Peyer's patch (tissue), 4 donors: ENCODE data around the gene BAIAP2L2. TPM values are rescaled to one million over a fixed set of nuclear protein-coding genes. Genes with fewer than 3 reads are reported as not detected.

Experiments used
- DNase-seq, 3 donors: peaks; one replicate each; pipeline ENCODE4 v3.0.0-alpha.2; 2017 to 2019
- H3K27ac ChIP-seq, 4 donors: fragments of 200-600 bp; sonication (generic); one replicate each; pipeline ENCODE4 v1.5.1; 2016 to 2019
- H3K27me3 ChIP-seq, 2 donors: fragments of 200-600 bp; sonication (generic); one replicate each; pipeline ENCODE4 v1.5.1; 2019
- H3K36me3 ChIP-seq, 3 donors: fragments of 200-600 bp; sonication (generic); one replicate each; pipeline ENCODE4 v1.5.1; 2016 to 2019
- H3K4me1 ChIP-seq, 4 donors: fragments of 200-600 bp; sonication (generic); one replicate each; pipeline ENCODE4 v1.5.1; 2016 to 2019
- H3K4me3 ChIP-seq, 4 donors: fragments of 200-600 bp; sonication (generic); 1 replicate in 3 of 4; 2 replicates in 1 of 4; pipeline ENCODE4 v1.5.1; 2016 to 2019; ENCODE audit warnings: mild to moderate bottlenecking in 1 of 4
- H3K9me3 ChIP-seq, 4 donors: fragments of 200-600 bp; sonication (generic); one replicate each; pipeline ENCODE4 v1.5.1; 2016 to 2019; ENCODE audit warnings: mild to moderate bottlenecking in 1 of 4
- POLR2A ChIP-seq, 2 donors: fragments of 450-650 bp; IDR thresholded peaks; one replicate each; pipeline ENCODE4 v1.5.1; 2017; ENCODE audit warnings: antibody characterized with exemption in 2 of 2, mild to moderate bottlenecking in 2 of 2, moderate library complexity in 2 of 2
- total RNA-seq, 4 donors: library from RNA; depleted of rRNA; stranded (reverse); fragments of >200 nt; gene quantifications; one replicate each; pipeline ENCODE4 v1.1.0, GENCODE V29; 2016
- TF ChIP-seq, protein P1 (sequence below), 6 experiments: fragments of 450-650 bp in 4 of 6; fragments of 200-600 bp in 2 of 6; sonication (generic) in 1 of 6; IDR thresholded peaks; one replicate each; pipeline ENCODE4 v1.5.1; 2017 to 2019; ENCODE audit warnings: antibody characterized with exemption in 6 of 6, mild to moderate bottlenecking in 3 of 6, moderate library complexity in 1 of 6

The BAIAP2L2 gene
- total RNA-seq, 4 donors from 2014 or later: 83.3 to 421 (median 306) TPM

DNA sequence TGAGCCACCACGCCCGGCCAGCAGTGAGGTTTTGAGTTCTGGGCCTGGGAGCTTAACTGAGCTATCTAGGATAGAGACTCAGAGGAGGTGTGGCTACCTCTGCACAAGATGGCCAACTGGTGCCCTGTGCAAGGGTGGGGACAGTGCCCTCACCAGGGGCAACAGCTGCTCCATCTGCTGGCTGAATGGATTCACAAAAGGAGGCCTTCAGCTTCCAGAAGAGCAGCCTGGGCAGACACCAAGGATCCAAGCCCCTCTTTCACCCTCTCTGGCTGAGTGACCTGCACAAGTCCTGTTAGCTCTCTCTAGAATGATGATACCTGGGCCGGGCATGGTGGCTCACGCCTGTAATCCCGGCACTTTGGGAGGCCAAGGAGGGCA is 33.5 kb upstream of the BAIAP2L2 start:
- Histone ChIP-seq H3K4me3 (no peak overlapping the region), H3K9me3 (no peaks in the 10 kb centered on the region), H3K4me1 (no peaks in the 10 kb centered on the region), H3K27ac (no peak overlapping the region), H3K36me3 (peaks cover 0 to 2% (median 0%) of the 10 kb centered on the region in 3 donors), H3K27me3 (no peaks in the 10 kb centered on the region)
- TF ChIP-seq, protein P1, sequence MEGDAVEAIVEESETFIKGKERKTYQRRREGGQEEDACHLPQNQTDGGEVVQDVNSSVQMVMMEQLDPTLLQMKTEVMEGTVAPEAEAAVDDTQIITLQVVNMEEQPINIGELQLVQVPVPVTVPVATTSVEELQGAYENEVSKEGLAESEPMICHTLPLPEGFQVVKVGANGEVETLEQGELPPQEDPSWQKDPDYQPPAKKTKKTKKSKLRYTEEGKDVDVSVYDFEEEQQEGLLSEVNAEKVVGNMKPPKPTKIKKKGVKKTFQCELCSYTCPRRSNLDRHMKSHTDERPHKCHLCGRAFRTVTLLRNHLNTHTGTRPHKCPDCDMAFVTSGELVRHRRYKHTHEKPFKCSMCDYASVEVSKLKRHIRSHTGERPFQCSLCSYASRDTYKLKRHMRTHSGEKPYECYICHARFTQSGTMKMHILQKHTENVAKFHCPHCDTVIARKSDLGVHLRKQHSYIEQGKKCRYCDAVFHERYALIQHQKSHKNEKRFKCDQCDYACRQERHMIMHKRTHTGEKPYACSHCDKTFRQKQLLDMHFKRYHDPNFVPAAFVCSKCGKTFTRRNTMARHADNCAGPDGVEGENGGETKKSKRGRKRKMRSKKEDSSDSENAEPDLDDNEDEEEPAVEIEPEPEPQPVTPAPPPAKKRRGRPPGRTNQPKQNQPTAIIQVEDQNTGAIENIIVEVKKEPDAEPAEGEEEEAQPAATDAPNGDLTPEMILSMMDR (IDR thresholded peaks at IDR 0.05): peak in 1 of 6 experiments; percentile 8
- no peak for TF ChIP-seq POLR2A (IDR thresholded peaks at IDR 0.05)
- peak in 2 of 3 donors; percentile 45 to 47 for DNase-seq

DNA sequence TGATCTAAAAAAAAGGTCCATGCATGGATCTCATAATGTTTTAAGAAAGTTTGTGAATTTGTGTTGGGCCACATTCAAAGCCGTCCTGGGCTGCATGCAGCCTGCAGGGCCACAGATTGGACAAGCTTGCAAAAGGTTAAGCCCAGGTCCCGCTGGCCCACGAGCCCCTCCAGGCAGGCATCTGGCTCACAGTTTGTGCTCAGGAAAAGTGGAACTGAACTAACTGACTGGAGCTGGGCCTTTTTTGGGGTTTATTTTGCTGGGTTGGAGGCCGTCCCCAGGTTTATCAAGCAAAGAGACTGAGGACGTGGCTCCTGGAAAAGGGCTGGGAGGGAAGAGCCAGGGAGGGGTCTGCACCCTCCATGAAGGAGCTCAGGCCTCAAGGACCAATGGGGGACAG is 32.1 kb upstream of the BAIAP2L2 start:
- Histone ChIP-seq H3K4me1 (no peaks in the 10 kb centered on the region), H3K9me3 (no peaks in the 10 kb centered on the region), H3K27me3 (no peaks in the 10 kb centered on the region), H3K27ac (no peak overlapping the region), H3K4me3 (no peak overlapping the region), H3K36me3 (peaks cover 0 to 5% (median 0%) of the 10 kb centered on the region in 3 donors)
- TF ChIP-seq POLR2A (IDR thresholded peaks at IDR 0.05): no peak
- TF ChIP-seq, protein P1 (IDR thresholded peaks at IDR 0.05): no peak
- peak in 1 of 3 donors; percentile 38 for DNase-seq

DNA sequence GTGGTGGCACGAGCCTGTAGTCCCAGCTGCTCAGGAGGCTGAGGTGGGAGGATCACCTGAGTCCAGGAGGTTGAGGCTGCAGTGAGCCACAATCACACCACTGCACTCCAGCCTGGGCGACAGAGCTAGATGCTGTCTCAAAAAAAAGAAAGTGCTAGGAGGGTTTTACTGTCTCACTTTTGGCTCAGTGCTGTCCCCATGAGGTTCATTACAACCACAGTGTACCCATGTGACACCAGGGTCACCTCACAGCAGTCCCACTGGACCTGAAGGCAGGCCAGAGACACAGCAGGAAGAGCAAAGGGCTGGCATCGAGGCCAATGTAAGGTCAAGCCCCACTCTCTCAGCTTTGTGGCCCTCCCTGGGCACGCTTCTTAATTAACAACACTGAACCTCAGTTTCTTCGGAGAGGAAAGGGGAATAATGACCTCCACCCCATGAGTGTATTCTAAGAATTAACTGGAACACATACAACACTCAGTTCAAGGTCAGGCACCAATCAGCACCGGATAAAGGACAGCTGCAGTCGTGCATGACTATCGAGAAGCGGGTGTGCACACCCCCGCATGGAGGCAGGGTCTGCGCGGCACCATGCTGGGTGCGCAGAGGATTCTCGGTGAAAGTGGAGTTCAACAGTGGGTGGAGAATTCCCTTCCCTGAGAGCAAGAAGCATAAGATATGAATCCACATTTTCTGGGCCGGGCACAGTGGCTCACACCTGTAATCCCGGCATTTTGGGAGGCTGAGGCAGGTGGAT is 30.9 kb upstream of the BAIAP2L2 start:
- Histone ChIP-seq H3K4me3 (no peak overlapping the region), H3K9me3 (no peaks in the 10 kb centered on the region), H3K27ac (no peak overlapping the region), H3K27me3 (no peaks in the 10 kb centered on the region), H3K36me3 (peaks cover 0 to 5% (median 0%) of the 10 kb centered on the region in 3 donors), H3K4me1 (no peaks in the 10 kb centered on the region)
- peak in 1 of 3 donors; percentile 27 for DNase-seq
- no peak for TF ChIP-seq POLR2A (IDR thresholded peaks at IDR 0.05)
- TF ChIP-seq, protein P1 (IDR thresholded peaks at IDR 0.05): no peak

DNA sequence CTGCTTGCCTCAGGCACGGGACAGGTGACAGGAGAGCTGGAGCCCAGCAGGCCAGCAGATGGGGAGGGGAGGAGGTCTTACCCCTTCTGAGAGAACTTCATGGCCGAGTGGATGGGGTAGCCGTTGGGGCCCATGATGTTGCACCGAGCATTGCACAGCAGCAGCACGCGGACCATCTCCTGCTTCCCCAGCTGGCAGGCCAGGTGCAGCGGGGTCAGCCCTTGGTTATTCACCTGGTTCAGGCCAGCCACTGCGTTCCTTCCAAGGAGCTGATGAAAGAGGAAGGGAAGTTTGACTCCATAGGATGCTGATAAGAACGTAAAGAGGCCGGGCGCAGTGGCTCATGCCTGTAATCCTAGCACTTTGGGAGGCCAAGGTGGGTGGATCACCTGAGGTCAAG is 29.4 kb upstream of the BAIAP2L2 start:
- H3K4me1 ChIP-seq: no peaks in the 10 kb centered on the region
- no peaks in the 10 kb centered on the region for H3K9me3 ChIP-seq
- TF ChIP-seq, protein P1 (IDR thresholded peaks at IDR 0.05): no peak
- TF ChIP-seq POLR2A (IDR thresholded peaks at IDR 0.05): no peak
- DNase-seq: peak in 1 of 3 donors; percentile 37
- no peaks in the 10 kb centered on the region for H3K27me3 ChIP-seq
- H3K36me3 ChIP-seq: peaks cover 0 to 17% (median 0%) of the 10 kb centered on the region in 3 donors
- H3K27ac ChIP-seq: no peak overlapping the region
- H3K4me3 ChIP-seq: no peak overlapping the region

DNA sequence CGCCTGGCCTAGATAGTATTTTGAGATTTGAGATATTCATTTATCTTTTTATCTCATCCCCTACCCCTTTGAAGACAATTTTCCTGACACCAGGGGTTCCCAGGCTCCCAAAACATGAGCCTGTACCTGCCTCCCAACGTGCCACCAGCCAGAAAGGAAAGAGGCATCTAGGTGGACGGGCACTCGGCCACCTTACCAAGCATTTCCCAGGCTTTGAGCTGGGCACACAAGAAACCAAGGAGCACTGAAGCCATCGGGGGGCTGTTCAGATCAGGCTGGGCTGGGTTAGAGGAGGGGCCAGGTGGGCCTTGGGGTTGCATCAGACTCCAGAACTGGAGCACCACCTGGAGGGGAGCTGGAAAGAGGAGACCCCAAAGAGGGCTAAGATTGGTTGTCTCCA is 28.5 kb upstream of the BAIAP2L2 start:
- TF ChIP-seq, protein P1 (IDR thresholded peaks at IDR 0.05): no peak
- Histone ChIP-seq H3K4me1 (no peaks in the 10 kb centered on the region), H3K9me3 (no peaks in the 10 kb centered on the region), H3K27me3 (no peaks in the 10 kb centered on the region), H3K4me3 (no peak overlapping the region), H3K27ac (no peak overlapping the region), H3K36me3 (peaks cover 0 to 20% (median 0%) of the 10 kb centered on the region in 3 donors)
- DNase-seq: peak in 1 of 3 donors; percentile 29
